ENCODE results near the gene HPSE2.

The HPSE2 gene

DNA sequence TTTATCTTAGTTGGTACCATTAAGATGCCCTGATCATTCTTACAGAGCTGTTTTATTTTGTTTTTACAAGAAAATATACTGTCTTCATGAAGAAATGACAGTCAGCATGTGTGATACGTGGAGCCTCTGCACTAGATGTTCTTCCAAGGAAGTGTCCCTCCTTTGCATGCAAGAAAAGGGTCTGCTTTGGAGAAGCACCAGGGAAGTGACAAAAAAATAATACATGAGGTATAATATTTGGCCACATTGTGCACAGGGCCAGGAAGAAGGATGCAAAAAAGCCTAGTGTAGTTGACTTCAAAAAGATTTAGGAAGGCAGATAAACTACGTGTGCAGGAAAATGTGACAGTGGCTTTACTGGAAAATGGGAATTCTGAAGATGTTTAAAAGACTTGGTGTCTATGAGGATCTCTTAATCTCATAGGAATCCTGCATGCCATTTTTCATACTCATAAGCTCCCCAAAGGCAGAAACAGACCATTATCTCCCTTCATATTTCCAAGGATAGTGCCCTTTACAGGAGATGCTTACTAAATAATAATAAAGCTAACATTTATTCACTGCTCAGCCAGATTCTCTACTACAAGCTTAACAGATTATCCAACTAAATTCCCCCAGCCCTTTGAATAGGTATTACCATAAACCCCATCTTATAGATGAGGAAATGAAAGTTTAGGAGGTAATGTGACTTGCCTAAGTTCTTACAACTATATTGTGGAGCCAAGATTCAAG, 284.2 kb downstream of the HPSE2 start:
- no peak overlapping the region for H3K27ac Mint-ChIP-seq
- no peak overlapping the region for H3K4me3 Mint-ChIP-seq
- H3K9me3 Mint-ChIP-seq: no peaks in the 10 kb centered on the region
- no peaks in the 10 kb centered on the region for H3K4me1 Mint-ChIP-seq (ENCODE audit: low read depth)
- no peaks in the 10 kb centered on the region for H3K27me3 Mint-ChIP-seq (ENCODE audit: low read depth)
- no peaks in the 10 kb centered on the region for H3K36me3 Mint-ChIP-seq (ENCODE audit: low read depth)
- DNase-seq (ENCODE audit: low spot score): no peak

DNA sequence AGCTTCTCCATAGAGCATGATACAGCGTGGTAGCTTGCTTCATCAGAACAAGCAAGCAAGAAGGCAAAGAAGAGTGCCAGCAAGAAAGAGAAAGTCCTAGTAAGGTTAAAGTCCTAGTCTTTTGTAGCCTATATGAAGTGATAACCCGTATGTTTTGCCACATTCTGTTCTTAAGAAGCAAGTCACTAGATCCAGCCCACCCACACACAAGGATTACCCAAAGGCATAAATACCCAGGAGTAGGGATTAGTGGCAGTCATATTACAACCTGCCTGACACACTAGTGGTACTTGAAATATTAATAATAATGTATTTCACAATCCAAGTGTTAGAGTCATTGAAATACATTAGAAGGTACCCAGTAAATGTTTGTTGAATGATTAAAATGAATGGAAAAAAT, 285.5 kb downstream of the HPSE2 start:
- no peak for DNase-seq (ENCODE audit: low spot score)
- Mint-ChIP-seq H3K36me3 (ENCODE audit: low read depth) (no peaks in the 10 kb centered on the region), H3K27ac (no peak overlapping the region), H3K9me3 (no peaks in the 10 kb centered on the region), H3K27me3 (ENCODE audit: low read depth) (no peaks in the 10 kb centered on the region), H3K4me1 (ENCODE audit: low read depth) (no peaks in the 10 kb centered on the region), H3K4me3 (no peak overlapping the region)

DNA sequence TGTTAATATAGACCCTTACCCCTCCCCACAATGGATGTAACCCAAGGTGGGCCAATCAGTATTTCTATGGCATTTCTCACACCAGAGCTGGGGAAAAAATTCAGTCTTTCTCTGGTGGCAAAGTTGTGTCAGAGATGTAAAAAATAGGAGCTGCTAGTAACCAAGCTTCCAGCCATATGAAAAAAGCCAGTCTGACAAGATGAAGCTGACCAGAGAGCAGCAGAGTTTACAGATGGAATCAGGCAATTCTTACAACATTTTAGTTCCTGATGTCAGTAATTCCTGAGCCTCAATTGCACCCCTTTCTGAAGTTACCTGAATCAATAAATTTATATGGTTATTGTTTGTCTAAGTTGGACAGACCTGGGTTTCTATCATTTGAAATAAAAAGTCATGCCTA, 286.3 kb downstream of the HPSE2 start:
- no peaks in the 10 kb centered on the region for H3K4me1 Mint-ChIP-seq (ENCODE audit: low read depth)
- no peaks in the 10 kb centered on the region for H3K27me3 Mint-ChIP-seq (ENCODE audit: low read depth)
- DNase-seq (ENCODE audit: low spot score): no peak
- H3K36me3 Mint-ChIP-seq (ENCODE audit: low read depth): no peaks in the 10 kb centered on the region
- H3K4me3 Mint-ChIP-seq: no peak overlapping the region
- no peaks in the 10 kb centered on the region for H3K9me3 Mint-ChIP-seq
- no peak overlapping the region for H3K27ac Mint-ChIP-seq

DNA sequence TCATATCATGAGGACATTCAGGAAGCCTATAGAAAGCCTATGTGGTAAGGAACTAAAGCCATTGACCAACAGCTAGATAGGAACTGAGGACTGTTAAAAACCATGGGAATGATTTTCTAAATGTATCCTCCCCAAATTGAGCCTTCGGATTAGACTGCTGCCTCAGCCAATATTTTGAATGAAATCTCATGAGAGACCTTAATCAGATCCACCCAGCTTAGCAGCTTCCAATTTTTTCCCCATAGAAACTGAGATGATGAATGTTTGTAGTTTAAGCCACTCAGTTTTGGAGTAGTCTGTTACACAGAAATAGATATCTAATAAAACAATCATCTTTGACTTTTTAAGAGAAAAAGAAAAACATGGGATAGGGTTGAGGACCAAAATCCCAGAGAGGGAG, 292.0 kb downstream of the HPSE2 start:
- H3K36me3 Mint-ChIP-seq (ENCODE audit: low read depth): no peaks in the 10 kb centered on the region
- no peaks in the 10 kb centered on the region for H3K27me3 Mint-ChIP-seq (ENCODE audit: low read depth)
- no peak for DNase-seq (ENCODE audit: low spot score)
- no peaks in the 10 kb centered on the region for H3K4me1 Mint-ChIP-seq (ENCODE audit: low read depth)
- no peaks in the 10 kb centered on the region for H3K9me3 Mint-ChIP-seq
- no peak overlapping the region for H3K4me3 Mint-ChIP-seq
- no peak overlapping the region for H3K27ac Mint-ChIP-seq

DNA sequence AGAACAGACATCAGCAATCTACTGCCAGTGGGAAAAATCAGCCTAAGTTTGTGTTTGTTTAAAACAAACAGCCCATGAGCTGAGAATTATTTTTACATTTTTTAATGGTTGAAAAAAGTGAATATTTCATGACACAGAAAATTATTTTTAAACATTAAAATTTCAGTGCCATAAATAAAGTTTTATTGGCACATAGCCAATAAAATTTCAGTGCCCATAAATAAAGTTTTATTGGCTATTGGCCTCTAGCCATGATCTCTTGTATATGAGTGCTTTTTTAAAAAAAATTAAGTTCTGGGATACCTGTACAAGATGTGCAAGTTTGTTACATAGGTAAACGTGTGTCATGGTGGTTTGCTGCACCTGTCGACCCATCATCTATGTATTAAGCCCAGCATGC, 305.9 kb downstream of the HPSE2 start:
- H3K27me3 Mint-ChIP-seq (ENCODE audit: low read depth): no peaks in the 10 kb centered on the region
- no peaks in the 10 kb centered on the region for H3K36me3 Mint-ChIP-seq (ENCODE audit: low read depth)
- no peak overlapping the region for H3K27ac Mint-ChIP-seq
- H3K4me1 Mint-ChIP-seq (ENCODE audit: low read depth): no peaks in the 10 kb centered on the region
- no peaks in the 10 kb centered on the region for H3K9me3 Mint-ChIP-seq
- DNase-seq (ENCODE audit: low spot score): no peak
- H3K4me3 Mint-ChIP-seq: no peak overlapping the region

DNA sequence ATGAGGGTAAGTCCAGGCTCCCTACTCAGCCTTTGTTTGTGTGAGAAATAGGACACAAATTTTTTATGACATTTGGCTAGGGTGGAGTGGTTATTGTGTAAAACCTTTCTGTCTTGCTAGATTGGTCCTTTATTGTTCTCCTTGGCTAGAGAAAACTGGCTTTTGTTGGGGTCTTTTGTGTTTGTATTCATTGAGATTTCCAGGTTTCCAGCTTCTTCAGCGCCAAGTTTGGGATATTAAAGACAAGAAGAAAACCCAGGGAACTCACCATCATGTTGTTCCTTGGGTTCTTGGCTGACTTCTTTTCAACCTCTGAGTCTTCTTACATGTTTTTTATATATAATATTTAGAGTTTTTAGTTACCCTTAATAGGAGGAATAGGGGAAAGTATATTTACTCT, 310.0 kb downstream of the HPSE2 start:
- H3K36me3 Mint-ChIP-seq (ENCODE audit: low read depth): no peaks in the 10 kb centered on the region
- H3K27me3 Mint-ChIP-seq (ENCODE audit: low read depth): no peaks in the 10 kb centered on the region
- H3K27ac Mint-ChIP-seq: no peak overlapping the region
- no peak overlapping the region for H3K4me3 Mint-ChIP-seq
- no peak for DNase-seq (ENCODE audit: low spot score)
- H3K9me3 Mint-ChIP-seq: no peaks in the 10 kb centered on the region
- H3K4me1 Mint-ChIP-seq (ENCODE audit: low read depth): no peaks in the 10 kb centered on the region

DNA sequence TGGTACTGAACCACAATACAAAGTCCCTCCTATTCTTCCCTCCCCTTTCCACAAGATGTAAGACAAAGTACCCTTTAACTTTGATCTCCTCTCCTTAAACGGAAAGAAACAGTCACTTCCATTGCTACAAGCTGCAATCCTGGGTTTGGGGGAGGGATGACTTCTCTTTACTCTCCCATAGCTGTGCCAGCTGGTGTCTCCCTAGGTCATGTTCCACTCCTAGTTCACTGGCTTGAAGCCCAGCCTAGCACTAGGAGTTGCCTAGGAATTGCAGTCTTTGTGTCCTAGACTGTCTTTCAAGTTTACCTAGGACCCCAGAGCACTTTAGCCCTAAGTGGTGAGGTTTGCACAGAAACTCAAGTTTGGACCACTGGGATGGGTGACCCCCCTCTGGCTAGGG, 311.1 kb downstream of the HPSE2 start:
- Mint-ChIP-seq H3K9me3 (no peaks in the 10 kb centered on the region), H3K27ac (no peak overlapping the region), H3K4me1 (ENCODE audit: low read depth) (no peaks in the 10 kb centered on the region)

DNA sequence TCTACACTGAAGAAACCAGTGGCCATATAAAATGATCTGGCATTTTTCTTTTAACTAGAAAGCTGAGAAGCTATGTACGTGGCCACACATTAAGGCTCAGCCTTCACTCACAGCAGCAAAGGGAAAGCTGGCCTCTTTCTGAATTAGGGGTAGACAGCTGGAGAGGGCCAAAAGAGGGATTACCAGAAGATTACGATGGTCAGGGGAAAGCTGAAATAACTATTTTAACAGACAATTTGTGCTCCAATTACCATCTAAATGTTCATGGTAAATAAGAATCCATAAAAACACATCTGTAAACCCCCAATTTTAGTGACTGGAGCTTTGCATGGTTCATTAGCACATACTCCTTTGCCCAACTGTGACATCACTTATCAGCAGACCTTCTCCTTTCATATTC, 314.3 kb downstream of the HPSE2 start:
- H3K4me3 Mint-ChIP-seq: no peak overlapping the region
- H3K36me3 Mint-ChIP-seq (ENCODE audit: low read depth): no peaks in the 10 kb centered on the region
- no peaks in the 10 kb centered on the region for H3K27me3 Mint-ChIP-seq (ENCODE audit: low read depth)
- no peaks in the 10 kb centered on the region for H3K9me3 Mint-ChIP-seq
- no peak overlapping the region for H3K27ac Mint-ChIP-seq
- no peak for DNase-seq (ENCODE audit: low spot score)
- H3K4me1 Mint-ChIP-seq (ENCODE audit: low read depth): no peaks in the 10 kb centered on the region

More for the DNA sequence above, 311.1 kb downstream of the HPSE2 start:
- no peaks in the 10 kb centered on the region for H3K36me3 Mint-ChIP-seq (ENCODE audit: low read depth)
- no peaks in the 10 kb centered on the region for H3K27me3 Mint-ChIP-seq (ENCODE audit: low read depth)
- DNase-seq (ENCODE audit: low spot score): no peak
- no peak overlapping the region for H3K4me3 Mint-ChIP-seq

DNA sequence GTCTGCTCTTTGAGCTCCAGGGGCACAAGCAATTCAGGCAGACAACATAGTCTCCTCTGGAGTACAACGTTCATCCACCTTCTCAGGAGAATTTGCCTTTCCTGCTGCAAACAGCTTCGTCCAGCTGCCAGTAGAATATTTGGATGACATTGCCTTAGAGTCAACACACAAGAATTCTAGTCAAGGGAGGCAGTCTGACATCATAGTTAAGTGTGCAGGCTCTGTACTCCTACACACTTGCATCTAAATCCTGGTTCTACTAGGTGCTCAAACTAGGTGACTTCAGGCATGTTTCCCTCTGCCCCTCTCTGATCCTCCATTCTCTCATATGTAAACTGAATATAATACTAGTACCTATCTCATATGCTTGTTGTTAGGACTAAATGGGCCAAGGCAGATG, 314.8 kb downstream of the HPSE2 start:
- H3K9me3 Mint-ChIP-seq: no peaks in the 10 kb centered on the region
- no peaks in the 10 kb centered on the region for H3K27me3 Mint-ChIP-seq (ENCODE audit: low read depth)
- no peak for DNase-seq (ENCODE audit: low spot score)
- H3K4me1 Mint-ChIP-seq (ENCODE audit: low read depth): no peaks in the 10 kb centered on the region
- no peaks in the 10 kb centered on the region for H3K36me3 Mint-ChIP-seq (ENCODE audit: low read depth)
- no peak overlapping the region for H3K4me3 Mint-ChIP-seq
- H3K27ac Mint-ChIP-seq: no peak overlapping the region

DNA sequence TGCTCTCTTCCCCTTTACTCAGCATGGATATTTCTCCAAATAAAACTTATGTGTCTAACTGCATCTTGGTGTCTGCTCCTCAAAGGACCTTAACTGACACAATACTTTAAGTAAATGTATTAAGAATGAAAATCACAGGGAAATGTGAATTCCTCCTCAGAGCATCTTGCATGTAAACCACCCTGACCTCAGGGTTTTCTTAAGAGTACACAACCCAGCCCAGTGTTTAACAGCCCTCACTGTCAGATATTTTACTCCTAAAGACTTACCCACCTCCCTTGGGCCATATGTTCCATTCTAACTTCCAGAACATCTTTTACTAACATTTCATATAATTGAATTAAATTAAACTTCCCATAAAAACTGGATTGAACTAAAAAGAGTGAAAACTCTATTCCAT, 315.3 kb downstream of the HPSE2 start:
- no peak overlapping the region for H3K27ac Mint-ChIP-seq
- DNase-seq (ENCODE audit: low spot score): no peak
- H3K9me3 Mint-ChIP-seq: no peaks in the 10 kb centered on the region
- no peak overlapping the region for H3K4me3 Mint-ChIP-seq
- no peaks in the 10 kb centered on the region for H3K36me3 Mint-ChIP-seq (ENCODE audit: low read depth)
- no peaks in the 10 kb centered on the region for H3K4me1 Mint-ChIP-seq (ENCODE audit: low read depth)
- no peaks in the 10 kb centered on the region for H3K27me3 Mint-ChIP-seq (ENCODE audit: low read depth)

DNA sequence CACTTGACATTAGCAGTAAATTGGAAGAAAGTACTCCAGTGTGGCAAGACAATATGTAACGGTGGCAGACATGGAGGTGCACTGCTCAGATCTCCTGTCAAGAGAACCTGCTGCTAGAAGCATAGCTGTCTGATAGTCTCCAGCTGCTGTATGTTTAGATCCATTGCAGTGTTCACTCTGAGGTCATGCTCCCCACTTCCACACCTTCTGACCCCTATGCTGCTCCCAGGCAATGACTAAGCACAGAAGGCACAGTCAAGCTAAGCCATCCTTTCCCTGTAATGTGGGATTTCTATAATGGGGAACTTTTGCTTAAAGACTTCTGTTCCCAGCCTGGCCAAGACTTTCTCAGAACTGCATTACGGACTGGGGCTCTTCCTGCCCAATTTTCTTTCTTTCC, 315.8 kb downstream of the HPSE2 start:
- no peak for DNase-seq (ENCODE audit: low spot score)
- Mint-ChIP-seq H3K9me3 (no peaks in the 10 kb centered on the region), H3K36me3 (ENCODE audit: low read depth) (no peaks in the 10 kb centered on the region), H3K4me3 (no peak overlapping the region), H3K27me3 (ENCODE audit: low read depth) (no peaks in the 10 kb centered on the region), H3K27ac (no peak overlapping the region), H3K4me1 (ENCODE audit: low read depth) (no peaks in the 10 kb centered on the region)

DNA sequence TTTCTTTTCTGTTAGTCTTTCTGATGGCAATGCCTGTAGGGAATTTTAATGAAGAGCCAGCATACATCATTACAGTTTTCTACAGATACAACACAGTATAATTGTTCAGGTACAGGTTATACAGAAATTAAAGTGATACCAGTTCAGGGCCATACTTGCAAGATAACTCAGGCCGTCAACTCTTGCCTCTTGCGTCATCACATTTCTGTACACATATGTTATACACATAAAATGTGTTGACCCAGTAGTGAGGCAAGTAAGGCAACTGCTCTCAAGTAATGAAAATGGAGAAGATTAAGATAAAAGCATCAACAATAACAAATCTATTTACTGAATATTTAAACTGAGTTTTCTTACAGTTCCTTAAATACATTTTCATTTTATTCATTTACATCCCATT, 317.8 kb downstream of the HPSE2 start:
- Mint-ChIP-seq H3K4me3 (no peak overlapping the region), H3K27me3 (ENCODE audit: low read depth) (no peaks in the 10 kb centered on the region), H3K36me3 (ENCODE audit: low read depth) (no peaks in the 10 kb centered on the region), H3K9me3 (no peaks in the 10 kb centered on the region), H3K4me1 (ENCODE audit: low read depth) (no peaks in the 10 kb centered on the region), H3K27ac (no peak overlapping the region)
- DNase-seq (ENCODE audit: low spot score): no peak

DNA sequence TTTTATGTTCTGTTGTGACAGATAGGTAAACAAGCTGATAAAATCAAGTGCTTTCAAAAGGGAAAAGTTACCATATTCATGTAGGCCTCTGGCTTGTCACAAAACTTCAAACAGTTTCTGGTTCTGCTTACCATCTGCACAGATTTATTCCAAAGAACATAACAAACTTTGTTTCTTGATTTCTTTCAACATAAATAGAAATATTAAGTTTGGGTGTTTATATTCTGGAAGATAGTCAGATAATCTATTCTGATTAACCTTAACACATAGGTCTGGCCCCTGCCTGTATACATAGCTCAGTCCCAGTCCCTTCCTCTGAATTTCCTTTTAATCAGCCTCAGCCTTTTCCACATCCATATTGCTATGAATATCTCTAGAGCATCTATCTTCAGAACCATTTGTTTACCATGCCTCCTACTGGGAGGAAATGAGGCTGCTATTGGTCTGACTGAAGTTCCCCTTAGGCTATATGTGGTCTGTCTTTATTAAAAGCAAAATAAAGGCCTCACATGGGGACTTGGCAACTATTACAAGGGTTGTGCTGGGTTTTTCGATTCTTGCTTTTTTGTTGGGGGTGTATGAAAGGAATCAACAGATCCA, 319.0 kb downstream of the HPSE2 start:
- Mint-ChIP-seq H3K36me3 (ENCODE audit: low read depth) (no peaks in the 10 kb centered on the region), H3K4me3 (no peak overlapping the region), H3K9me3 (no peaks in the 10 kb centered on the region)

DNA sequence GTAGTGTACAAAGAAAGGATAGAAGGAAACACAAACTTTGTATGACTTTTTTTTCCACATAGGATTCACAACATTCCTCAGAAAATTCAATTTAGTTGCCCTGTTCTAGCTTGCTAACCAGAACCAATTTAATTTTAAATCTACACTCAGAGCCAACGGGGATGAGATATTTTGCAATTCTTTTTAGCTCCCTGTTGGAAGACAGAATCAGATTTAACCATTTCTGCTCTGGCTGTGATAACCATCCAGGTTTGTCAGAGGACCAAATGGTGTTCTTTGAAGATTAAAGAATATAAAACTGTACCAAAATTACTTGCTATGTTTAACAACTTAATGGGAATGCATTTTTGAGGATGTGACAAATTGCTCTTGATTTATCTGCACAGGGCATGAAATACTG, 319.7 kb downstream of the HPSE2 start:
- H3K27me3 Mint-ChIP-seq (ENCODE audit: low read depth): no peaks in the 10 kb centered on the region
- H3K27ac Mint-ChIP-seq: no peak overlapping the region
- no peaks in the 10 kb centered on the region for H3K36me3 Mint-ChIP-seq (ENCODE audit: low read depth)
- DNase-seq (ENCODE audit: low spot score): no peak
- no peaks in the 10 kb centered on the region for H3K4me1 Mint-ChIP-seq (ENCODE audit: low read depth)
- H3K9me3 Mint-ChIP-seq: no peaks in the 10 kb centered on the region
- no peak overlapping the region for H3K4me3 Mint-ChIP-seq

More for the DNA sequence above, 319.0 kb downstream of the HPSE2 start:
- Mint-ChIP-seq H3K27ac (no peak overlapping the region), H3K27me3 (ENCODE audit: low read depth) (no peaks in the 10 kb centered on the region), H3K4me1 (ENCODE audit: low read depth) (no peaks in the 10 kb centered on the region)
- DNase-seq (ENCODE audit: low spot score): no peak

DNA sequence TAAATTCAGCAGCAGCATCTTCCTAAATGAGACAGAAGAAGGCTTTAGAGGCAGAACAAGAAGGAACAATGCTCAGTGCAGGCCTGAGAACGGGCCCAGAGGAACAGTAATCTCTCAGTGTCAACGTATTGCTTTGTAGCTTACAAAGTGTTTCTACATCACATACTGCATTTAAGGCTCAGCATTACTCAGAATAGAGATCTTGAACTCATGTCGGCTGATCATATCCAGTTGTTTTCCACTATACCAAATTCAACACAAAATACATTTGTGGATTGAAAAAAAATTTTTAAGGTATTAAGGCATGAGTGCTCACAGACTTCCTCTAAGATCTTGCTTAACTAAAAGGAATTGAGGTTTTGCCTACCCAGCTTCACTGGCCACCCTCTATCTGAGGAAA, 325.1 kb downstream of the HPSE2 start:
- Mint-ChIP-seq H3K27me3 (ENCODE audit: low read depth) (no peaks in the 10 kb centered on the region), H3K27ac (no peak overlapping the region), H3K36me3 (ENCODE audit: low read depth) (no peaks in the 10 kb centered on the region), H3K9me3 (no peaks in the 10 kb centered on the region), H3K4me3 (no peak overlapping the region), H3K4me1 (ENCODE audit: low read depth) (no peaks in the 10 kb centered on the region)
- DNase-seq (ENCODE audit: low spot score): no peak
